ENCODE results near the gene STK32B. TPM values are rescaled to one million over a fixed set of nuclear protein-coding genes. Genes with fewer than 3 reads are reported as not detected.

The STK32B gene
- total and polyA plus RNA-seq, 7 experiments from 2014 or later, result 1.7 TPM; not detected in 6

- H3K27ac ChIP-seq (ENCODE audit: low read depth, low read length), result no peak overlapping the region
- POLR2A ChIA-PET, result no interaction called here
- no peaks in the 10 kb centered on the region for H3K4me1 ChIP-seq (ENCODE audit: control insufficient read depth in 2 of 2, insufficient read depth in 2 of 2, low read length in 2 of 2)
- Mint-ChIP-seq H3K9me3 (peaks cover 0 to 3% (median 0%) of the 10 kb centered on the region in 11 donors), H3K4me1 (peaks cover 0 to 4% (median 0%) of the 10 kb centered on the region in 7 donors), H3K27me3 (peaks cover 0 to 10% (median 0%) of the 10 kb centered on the region in 5 donors), H3K36me3 (no peaks in the 10 kb centered on the region), H3K27ac (no peak overlapping the region), H3K4me3 (no peak overlapping the region)
- CTCF ChIA-PET, result no interaction called here
- intact Hi-C loops (cut with micrococcal nuclease), result no loop called here
- no peaks in the 10 kb centered on the region for H3K27me3 ChIP-seq (ENCODE audit: control insufficient read depth in 2 of 2, insufficient read depth in 2 of 2, low read length in 2 of 2)
- ATAC-seq (no peak), DNase-seq (no peak)
- no peak overlapping the region for H3K4me3 ChIP-seq (ENCODE audit: low read length)
- no peaks in the 10 kb centered on the region for H3K9me3 ChIP-seq (ENCODE audit: control insufficient read depth in 2 of 3, low read length in 3 of 3)
- no peaks in the 10 kb centered on the region for H3K36me3 ChIP-seq (ENCODE audit: control insufficient read depth in 2 of 3, insufficient read depth in 3 of 3, low read length in 3 of 3)
Observed at GRCh38 chr4:5383191-5383980, 332.1 kb downstream of the STK32B start.

- intact Hi-C loops (cut with micrococcal nuclease), result no loop called here
- Mint-ChIP-seq H3K27ac (peak overlapping the region in 1 of 9 donors; percentile 47), H3K36me3 (no peaks in the 10 kb centered on the region), H3K4me3 (no peak overlapping the region), H3K27me3 (peaks cover 0 to 10% (median 0%) of the 10 kb centered on the region in 5 donors), H3K4me1 (peaks cover 0 to 4% (median 0%) of the 10 kb centered on the region in 7 donors), H3K9me3 (peaks cover 0 to 2% (median 0%) of the 10 kb centered on the region in 11 donors)
- H3K36me3 ChIP-seq (ENCODE audit: control insufficient read depth in 2 of 3, insufficient read depth in 3 of 3, low read length in 3 of 3), result no peaks in the 10 kb centered on the region
- no peaks in the 10 kb centered on the region for H3K27me3 ChIP-seq (ENCODE audit: control insufficient read depth in 2 of 2, insufficient read depth in 2 of 2, low read length in 2 of 2)
- no peak overlapping the region for H3K4me3 ChIP-seq (ENCODE audit: low read length)
- H3K9me3 ChIP-seq (ENCODE audit: control insufficient read depth in 2 of 3, low read length in 3 of 3), result no peaks in the 10 kb centered on the region
- no peak overlapping the region for H3K27ac ChIP-seq (ENCODE audit: low read depth, low read length)
- POLR2A ChIA-PET, result no interaction called here
- no peaks in the 10 kb centered on the region for H3K4me1 ChIP-seq (ENCODE audit: control insufficient read depth in 2 of 2, insufficient read depth in 2 of 2, low read length in 2 of 2)
- no peak for DNase-seq
- peak; percentile 36 for ATAC-seq
- CTCF ChIA-PET, result no interaction called here
Observed at GRCh38 chr4:5385741-5386311, 334.5 kb downstream of the STK32B start.

- H3K27me3 ChIP-seq (ENCODE audit: control insufficient read depth in 2 of 2, insufficient read depth in 2 of 2, low read length in 2 of 2), result no peaks in the 10 kb centered on the region
- DNase-seq (no peak), ATAC-seq (no peak)
- Mint-ChIP-seq H3K27me3 (peaks cover 0 to 10% (median 0%) of the 10 kb centered on the region in 5 donors), H3K27ac (no peak overlapping the region), H3K4me1 (peaks cover 0 to 4% (median 0%) of the 10 kb centered on the region in 7 donors), H3K9me3 (peaks cover 0 to 2% (median 0%) of the 10 kb centered on the region in 11 donors), H3K36me3 (no peaks in the 10 kb centered on the region), H3K4me3 (no peak overlapping the region)
- no peaks in the 10 kb centered on the region for H3K9me3 ChIP-seq (ENCODE audit: control insufficient read depth in 2 of 3, low read length in 3 of 3)
- H3K4me1 ChIP-seq (ENCODE audit: control insufficient read depth in 2 of 2, insufficient read depth in 2 of 2, low read length in 2 of 2), result no peaks in the 10 kb centered on the region
- H3K36me3 ChIP-seq (ENCODE audit: control insufficient read depth in 2 of 3, insufficient read depth in 3 of 3, low read length in 3 of 3), result no peaks in the 10 kb centered on the region
- CTCF ChIA-PET, result no interaction called here
- POLR2A ChIA-PET, result no interaction called here
- intact Hi-C loops (cut with micrococcal nuclease), result no loop called here
- H3K4me3 ChIP-seq (ENCODE audit: low read length), result no peak overlapping the region
- H3K27ac ChIP-seq (ENCODE audit: low read depth, low read length), result no peak overlapping the region
Observed at GRCh38 chr4:5386921-5387320, 335.6 kb downstream of the STK32B start.

- Mint-ChIP-seq H3K27me3 (peaks cover 0 to 10% (median 0%) of the 10 kb centered on the region in 5 donors), H3K4me3 (no peak overlapping the region), H3K36me3 (no peaks in the 10 kb centered on the region), H3K9me3 (peaks cover 0 to 2% (median 0%) of the 10 kb centered on the region in 11 donors), H3K27ac (no peak overlapping the region), H3K4me1 (peaks cover 0 to 4% (median 0%) of the 10 kb centered on the region in 7 donors)
- peaks cover 0 to under 1% of the 10 kb centered on the region in 2 donors for H3K27me3 ChIP-seq (ENCODE audit: control insufficient read depth in 2 of 2, insufficient read depth in 2 of 2, low read length in 2 of 2)
- ATAC-seq, result no peak
- DNase-seq, result no peak
- no peak overlapping the region for H3K4me3 ChIP-seq (ENCODE audit: low read length)
- no peaks in the 10 kb centered on the region for H3K4me1 ChIP-seq (ENCODE audit: control insufficient read depth in 2 of 2, insufficient read depth in 2 of 2, low read length in 2 of 2)
- no peak overlapping the region for H3K27ac ChIP-seq (ENCODE audit: low read depth, low read length)
- intact Hi-C loops (cut with micrococcal nuclease), result no loop called here
- ChIA-PET POLR2A (no interaction called here), CTCF (no interaction called here)
- no peaks in the 10 kb centered on the region for H3K36me3 ChIP-seq (ENCODE audit: control insufficient read depth in 2 of 3, insufficient read depth in 3 of 3, low read length in 3 of 3)
- no peaks in the 10 kb centered on the region for H3K9me3 ChIP-seq (ENCODE audit: control insufficient read depth in 2 of 3, low read length in 3 of 3)
Observed at GRCh38 chr4:5387457-5387856, 336.2 kb downstream of the STK32B start.

- no peaks in the 10 kb centered on the region for H3K9me3 ChIP-seq (ENCODE audit: control insufficient read depth in 2 of 3, low read length in 3 of 3)
- H3K4me3 ChIP-seq (ENCODE audit: low read length), result no peak overlapping the region
- ChIA-PET CTCF (no interaction called here), POLR2A (no interaction called here)
- no peak overlapping the region for H3K27ac ChIP-seq (ENCODE audit: low read depth, low read length)
- intact Hi-C loops (cut with micrococcal nuclease), result no loop called here
- H3K4me1 ChIP-seq (ENCODE audit: control insufficient read depth in 2 of 2, insufficient read depth in 2 of 2, low read length in 2 of 2), result no peaks in the 10 kb centered on the region
- H3K9me3 Mint-ChIP-seq, result peaks cover 0 to 2% (median 0%) of the 10 kb centered on the region in 11 donors
- DNase-seq (no peak), ATAC-seq (no peak)
- no peaks in the 10 kb centered on the region for H3K36me3 Mint-ChIP-seq
- H3K27me3 Mint-ChIP-seq, result peaks cover 0 to 1% (median 0%) of the 10 kb centered on the region in 5 donors
- H3K27me3 ChIP-seq (ENCODE audit: control insufficient read depth in 2 of 2, insufficient read depth in 2 of 2, low read length in 2 of 2), result peaks cover 0 to 3% of the 10 kb centered on the region in 2 donors
- H3K27ac Mint-ChIP-seq, result no peak overlapping the region
- no peaks in the 10 kb centered on the region for H3K36me3 ChIP-seq (ENCODE audit: control insufficient read depth in 2 of 3, insufficient read depth in 3 of 3, low read length in 3 of 3)
- peaks cover 0 to 4% (median 0%) of the 10 kb centered on the region in 7 donors for H3K4me1 Mint-ChIP-seq
- H3K4me3 Mint-ChIP-seq, result no peak overlapping the region
Observed at GRCh38 chr4:5389756-5390310, 338.6 kb downstream of the STK32B start.

GRCh38 chr4:5391492-5391891 is 340.2 kb downstream of the STK32B start:
- Histone ChIP-seq H3K27ac (ENCODE audit: low read depth, low read length) (no peak overlapping the region), H3K4me3 (ENCODE audit: low read length) (no peak overlapping the region), H3K4me1 (ENCODE audit: control insufficient read depth in 2 of 2, insufficient read depth in 2 of 2, low read length in 2 of 2) (no peaks in the 10 kb centered on the region), H3K36me3 (ENCODE audit: control insufficient read depth in 2 of 3, insufficient read depth in 3 of 3, low read length in 3 of 3) (no peaks in the 10 kb centered on the region), H3K27me3 (ENCODE audit: control insufficient read depth in 2 of 2, insufficient read depth in 2 of 2, low read length in 2 of 2) (peaks cover 0 to 3% of the 10 kb centered on the region in 2 donors), H3K9me3 (ENCODE audit: control insufficient read depth in 2 of 3, low read length in 3 of 3) (no peaks in the 10 kb centered on the region)
- peaks cover 0 to 2% (median 0%) of the 10 kb centered on the region in 5 donors for H3K27me3 Mint-ChIP-seq
- ChIA-PET POLR2A (no interaction called here), CTCF (no interaction called here)
- H3K9me3 Mint-ChIP-seq, result no peaks in the 10 kb centered on the region
- no peaks in the 10 kb centered on the region for H3K36me3 Mint-ChIP-seq
- intact Hi-C loops (cut with micrococcal nuclease), result no loop called here
- no peak overlapping the region for H3K27ac Mint-ChIP-seq
- H3K4me3 Mint-ChIP-seq, result no peak overlapping the region
- no peaks in the 10 kb centered on the region for H3K4me1 Mint-ChIP-seq
- no peak for DNase-seq
- no peak for ATAC-seq

All from naive thymus-derived CD4-positive, alpha-beta T cell (primary cell).